Activated CD8-positive, alpha-beta memory T cell treated with anti-CD3 and anti-CD28 coated beads, Interleukin-2, amount 50 U/mL, for 24 hours (primary cell): ENCODE data around the gene KLHDC4.
"Not testable (repeated sequence)": the region's sequence is repeated elsewhere in the genome, so short reads cannot be mapped to it uniquely, and the experiment has no call there.

Source experiments
- DNase-seq: peaks from one replicate; pipeline ENCODE4 v3.0.0-alpha.2; 2020; ENCODE audit errors: extremely low read depth

Gene KLHDC4

DNA sequence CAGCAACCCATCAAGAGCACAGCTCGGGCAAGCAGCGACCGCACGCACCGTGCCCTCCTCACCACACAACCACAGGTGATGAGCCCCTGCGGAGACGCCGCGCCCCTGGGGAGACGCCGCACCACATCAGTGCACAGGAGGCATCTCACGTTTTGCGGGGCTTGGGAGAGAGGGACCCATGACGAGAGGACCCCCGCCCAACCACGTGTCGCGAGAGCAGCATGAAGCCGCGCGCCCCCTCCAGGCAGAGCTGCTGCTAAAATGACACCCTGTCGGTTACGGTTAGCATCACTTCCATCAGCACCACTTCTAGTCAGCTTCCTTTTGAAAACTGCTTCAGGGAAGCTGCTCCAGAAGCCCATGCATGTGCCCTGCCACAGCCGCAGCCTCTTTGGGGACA, 45.3 kb downstream of the KLHDC4 start:
- DNase-seq: no peak

DNA sequence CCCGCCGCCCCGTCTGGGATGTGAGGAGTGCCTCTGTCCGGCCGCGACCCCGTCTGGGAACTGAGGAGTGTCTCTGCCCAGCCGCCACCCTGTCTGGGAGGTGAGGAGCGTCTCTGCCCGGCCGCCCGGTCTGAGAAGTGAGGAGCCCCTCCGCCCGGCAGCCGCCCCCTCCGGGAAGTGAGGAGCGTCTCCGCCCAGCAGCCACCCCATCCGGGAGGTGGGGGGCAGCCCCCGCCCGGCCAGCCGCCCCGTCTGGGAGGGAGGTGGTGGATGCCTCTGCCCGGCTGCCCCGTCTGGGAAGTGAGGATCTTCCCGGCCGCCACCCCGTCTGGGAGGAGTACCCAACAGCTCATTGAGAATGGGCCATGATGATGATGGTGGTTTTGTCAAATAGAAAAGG, 47.0 kb downstream of the KLHDC4 start:
- not testable (repeated sequence) for DNase-seq

DNA sequence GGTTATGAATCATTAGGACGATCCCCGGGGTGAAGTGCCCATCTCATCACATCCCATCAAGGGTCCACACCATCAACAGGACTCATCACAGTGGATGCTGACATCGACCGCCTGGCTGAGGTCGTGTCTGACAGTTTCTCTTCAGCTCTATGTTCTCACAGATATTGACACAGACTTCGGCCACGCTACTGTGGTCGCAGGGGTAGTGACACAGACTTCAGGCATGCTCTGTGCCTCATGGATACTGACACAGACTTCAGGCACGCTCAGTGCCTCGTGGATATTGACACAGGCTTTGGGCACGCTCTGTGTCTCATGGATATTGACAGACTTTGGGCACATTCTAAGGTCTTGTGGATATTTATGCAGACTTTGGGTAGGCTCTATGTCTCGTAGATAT, 50.1 kb downstream of the KLHDC4 start:
- DNase-seq: no peak

DNA sequence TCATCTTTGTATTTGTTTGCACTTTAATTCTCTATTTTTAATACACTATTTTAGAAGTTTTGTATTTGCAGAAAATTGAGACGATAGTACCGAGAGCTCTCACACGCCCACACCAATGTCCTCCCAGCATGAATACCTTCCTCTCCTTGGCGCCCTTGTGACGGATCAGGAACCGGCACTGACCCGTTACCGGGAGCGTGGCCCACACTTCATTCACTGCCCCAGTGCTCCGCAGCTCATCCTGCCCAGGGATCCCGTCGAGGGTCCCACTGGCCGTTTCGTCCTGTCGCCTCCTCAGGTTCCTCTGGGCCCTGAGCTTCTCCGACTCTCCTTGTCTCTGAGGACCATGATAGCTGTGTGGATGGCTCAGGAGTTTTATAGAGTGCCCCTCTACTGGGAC, 50.6 kb downstream of the KLHDC4 start:
- no peak for DNase-seq

DNA sequence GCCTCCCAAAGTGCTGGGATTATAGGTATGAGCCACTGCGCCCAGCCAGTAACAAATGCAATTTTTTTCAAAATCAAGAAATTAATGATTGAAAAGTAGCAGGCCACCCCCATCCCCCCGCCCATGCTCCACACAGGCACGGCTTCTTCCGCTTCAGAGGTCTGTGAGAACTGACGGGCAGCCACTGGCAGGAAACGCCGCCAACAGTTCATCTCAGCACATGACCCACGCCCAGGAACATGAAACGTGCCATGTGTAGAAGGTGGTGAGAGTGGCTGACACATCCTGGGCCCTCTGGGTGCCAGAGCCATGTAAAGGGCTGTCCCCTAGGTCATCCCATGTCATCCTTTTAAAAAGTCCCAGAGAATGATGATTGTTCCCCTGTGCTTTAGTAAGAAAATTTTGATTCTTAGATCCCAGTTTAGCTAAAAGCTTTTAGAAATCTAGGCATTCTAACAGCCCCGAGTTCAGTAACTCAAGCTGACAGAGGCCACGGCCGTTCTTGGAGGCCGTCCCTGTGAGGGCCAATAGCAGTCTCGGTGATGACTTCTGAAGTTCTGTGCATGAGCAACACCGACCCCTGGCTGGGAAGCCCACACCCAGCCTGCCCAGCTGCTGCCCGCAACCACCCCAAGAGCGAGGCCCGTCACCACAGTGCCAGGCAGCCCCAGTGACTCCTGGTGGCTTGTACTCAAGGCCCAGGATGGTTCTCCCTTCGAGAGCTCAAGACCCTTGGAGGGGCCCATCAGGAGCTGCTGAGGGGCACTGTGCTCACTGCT, 52.1 kb downstream of the KLHDC4 start:
- peak; percentile 32 for DNase-seq

DNA sequence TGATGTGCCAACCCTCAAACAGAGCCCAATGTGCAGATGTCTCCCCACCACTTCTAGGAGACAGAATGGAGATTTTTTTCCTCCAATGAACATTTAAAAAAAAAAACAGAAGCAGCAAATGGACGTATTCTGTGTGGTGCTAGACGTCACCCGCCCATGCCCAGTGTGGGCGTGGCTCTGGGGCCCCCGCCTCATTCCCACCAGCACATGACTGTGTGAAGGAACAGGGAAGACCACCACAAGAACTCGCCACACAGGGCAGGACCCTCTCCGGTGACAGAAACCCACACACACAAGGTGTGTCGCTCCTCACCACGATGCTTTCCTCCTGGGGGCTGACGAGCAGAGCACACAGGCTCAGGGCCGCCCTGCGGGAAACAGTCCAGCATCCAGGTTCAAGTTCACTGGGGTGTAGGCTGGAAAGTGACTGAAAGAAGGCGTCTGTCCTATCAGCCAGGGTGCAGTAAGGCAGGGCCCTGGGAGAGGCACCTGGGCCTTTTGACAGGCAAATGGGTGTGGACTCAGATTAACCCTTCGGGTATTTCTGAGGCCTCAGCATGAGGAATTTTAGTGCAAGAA, 53.5 kb downstream of the KLHDC4 start:
- DNase-seq: no peak

DNA sequence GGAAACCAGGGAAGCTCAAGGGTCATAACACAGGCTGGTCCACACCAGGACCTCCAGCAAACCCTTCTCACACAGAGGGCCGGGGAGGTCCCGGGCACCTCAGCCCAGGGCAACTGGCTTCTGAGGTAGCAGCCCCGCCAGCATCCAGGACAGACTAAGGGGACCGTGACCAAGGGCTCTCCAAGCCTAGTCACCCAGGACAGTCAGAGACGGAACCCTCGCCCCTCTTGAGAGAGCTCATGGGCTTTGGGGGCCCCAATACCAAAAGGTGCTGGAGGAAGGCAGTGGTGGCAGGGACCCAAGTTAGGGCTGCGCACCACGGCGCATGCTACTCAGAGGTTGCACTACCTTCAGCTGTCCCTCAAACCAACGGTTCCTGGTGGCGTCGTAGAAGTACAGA, 54.9 kb downstream of the KLHDC4 start:
- DNase-seq: no peak

DNA sequence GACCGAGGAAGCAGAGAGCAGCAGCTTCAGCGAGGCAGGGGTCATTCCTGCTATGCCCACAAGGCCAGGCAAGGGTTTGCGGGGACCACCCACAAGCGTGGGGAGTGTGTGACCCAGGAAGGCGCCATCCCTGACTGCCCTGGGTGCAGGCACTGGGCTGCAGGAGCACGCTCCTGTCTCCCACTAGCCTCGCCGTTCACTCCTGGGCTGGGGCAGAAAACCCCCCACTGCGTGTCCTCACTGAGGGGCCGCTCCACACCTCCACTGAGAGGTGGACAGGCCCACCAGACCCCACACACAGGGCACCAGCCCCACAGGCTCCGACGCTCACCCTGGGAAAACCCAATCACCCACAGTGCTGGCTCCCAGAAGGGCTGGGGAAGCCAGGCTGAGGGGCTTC, 56.1 kb downstream of the KLHDC4 start:
- DNase-seq: no peak

DNA sequence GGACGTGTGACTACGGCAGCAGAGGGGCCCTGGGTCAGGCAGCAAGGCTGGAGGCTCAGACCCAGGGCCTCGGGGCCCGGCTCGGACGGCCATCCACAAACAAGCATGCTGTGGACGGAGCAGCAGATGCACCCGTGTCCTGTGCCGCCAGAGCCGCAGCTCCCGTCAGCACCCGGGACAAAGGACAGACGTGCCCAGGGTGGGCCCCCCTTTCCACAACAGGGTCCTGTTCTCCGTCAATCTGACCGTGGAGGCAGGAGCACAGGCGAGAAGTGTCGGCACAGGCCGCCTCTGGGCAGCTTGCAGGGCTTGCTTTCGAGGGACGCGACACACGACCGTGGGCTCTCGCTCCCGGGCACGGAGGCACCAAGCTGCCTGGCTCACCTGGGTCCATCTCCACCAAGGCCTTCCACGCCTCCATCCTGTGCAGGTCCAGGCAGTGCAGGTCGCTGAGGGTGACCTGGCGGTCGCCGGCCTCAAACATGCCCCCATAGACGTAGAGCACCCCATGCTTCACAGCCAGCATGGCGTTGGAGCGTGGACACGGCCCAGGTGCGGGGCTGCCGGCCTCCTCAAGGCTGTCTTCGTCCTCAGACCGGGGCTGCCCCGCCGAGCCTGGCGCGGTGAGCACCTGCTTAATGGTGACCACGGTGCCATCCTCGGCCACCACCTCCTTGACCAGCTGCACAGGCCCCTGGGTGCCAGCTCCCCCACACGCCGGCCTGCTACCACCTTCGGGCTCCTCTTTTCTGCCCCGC, 56.7 kb downstream of the KLHDC4 start:
- DNase-seq: no peak

DNA sequence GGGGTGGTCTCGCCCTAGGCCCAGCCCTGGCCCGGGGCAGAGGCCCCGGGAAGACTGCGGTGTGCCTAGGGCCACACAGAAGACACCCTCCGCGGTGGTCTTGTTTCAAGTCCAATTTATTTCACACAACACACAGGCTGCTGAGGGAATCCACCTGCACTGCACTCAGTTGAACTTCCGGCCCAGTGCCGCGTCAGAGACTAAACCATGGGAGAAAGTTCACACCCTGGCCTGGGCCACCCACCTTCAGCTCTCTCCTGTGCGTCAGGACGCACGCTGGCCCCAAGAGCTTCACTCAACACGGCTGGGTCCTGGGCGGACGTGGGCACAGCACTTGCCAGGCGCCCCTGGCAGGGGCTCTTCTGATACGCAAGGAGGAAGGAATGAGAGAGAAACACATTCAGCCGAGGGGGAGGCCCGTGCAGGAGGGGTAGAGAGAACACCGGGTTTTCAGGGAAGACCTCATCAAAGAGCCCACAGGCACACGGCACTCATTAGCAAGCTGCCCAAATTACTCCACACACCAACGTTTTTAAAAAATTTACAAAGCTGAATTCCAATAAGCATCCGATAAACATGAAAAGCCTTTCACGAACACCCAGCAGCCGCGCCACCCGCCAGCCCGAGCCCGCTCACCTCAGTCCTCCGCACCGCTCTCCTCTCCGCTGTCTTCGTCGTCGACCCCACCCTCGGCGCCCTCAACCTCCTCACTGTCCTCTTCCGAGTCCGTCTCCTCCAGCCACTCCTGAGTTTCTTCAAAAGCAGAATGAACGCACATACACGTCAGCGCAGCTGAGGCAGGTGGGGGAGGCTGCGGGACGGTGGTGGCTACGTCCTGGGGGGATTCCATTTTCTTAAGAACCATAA, 57.8 kb downstream of the KLHDC4 start:
- DNase-seq: no peak

DNA sequence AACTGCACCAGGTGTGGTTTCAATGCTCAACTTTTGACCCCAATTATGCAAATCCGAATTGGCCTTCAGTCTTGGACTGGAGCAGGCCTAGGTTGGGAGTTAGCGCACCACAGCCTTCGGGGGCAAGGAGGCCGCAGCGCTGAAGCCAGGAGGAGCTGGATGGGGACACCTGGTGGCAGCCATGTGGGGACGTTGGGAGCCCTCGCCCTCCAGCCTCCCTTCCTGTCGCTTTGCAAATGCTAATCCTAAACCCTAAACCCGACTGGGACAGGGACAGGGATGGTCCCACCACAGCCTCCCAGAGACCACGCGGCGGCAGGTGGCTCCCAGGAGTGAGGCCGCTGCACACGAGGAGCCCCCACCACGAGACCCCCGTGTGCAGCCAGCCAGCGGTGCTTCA, 58.7 kb downstream of the KLHDC4 start:
- DNase-seq: no peak

DNA sequence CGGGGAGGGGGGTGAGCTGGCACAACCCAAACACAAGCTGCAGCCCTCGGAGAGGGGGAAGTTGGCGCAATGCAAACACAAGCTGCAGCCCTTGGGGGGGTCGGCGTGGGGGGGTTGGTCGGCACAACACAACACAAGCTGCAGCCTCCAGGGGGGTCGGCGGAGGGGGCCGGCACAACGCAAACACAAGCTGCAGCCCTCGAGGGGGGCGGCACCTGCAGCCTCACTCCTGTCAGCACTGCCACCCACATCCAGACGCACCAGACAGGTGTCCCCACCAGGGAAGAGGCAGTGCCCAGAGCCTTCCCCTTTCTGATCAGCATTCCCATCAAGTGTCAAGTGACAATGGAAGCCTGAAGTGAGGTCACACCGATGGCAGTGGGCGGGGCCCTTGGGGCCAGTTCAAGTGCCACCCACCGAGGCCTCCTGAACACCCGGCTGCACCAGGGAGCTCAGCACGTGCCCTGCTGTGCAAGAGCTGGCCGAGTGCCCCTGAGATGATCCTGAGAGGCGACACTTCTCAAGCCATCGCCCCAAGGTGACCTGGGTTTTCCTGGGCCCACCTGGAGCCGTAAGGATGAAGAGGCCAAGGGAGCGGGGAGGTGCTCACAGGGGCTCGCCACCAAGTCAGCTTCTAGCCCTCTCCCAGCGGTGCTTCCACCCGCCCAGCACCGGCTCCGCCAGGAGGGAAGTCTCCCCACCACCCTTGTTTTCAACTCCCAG, 59.3 kb downstream of the KLHDC4 start:
- no peak for DNase-seq

DNA sequence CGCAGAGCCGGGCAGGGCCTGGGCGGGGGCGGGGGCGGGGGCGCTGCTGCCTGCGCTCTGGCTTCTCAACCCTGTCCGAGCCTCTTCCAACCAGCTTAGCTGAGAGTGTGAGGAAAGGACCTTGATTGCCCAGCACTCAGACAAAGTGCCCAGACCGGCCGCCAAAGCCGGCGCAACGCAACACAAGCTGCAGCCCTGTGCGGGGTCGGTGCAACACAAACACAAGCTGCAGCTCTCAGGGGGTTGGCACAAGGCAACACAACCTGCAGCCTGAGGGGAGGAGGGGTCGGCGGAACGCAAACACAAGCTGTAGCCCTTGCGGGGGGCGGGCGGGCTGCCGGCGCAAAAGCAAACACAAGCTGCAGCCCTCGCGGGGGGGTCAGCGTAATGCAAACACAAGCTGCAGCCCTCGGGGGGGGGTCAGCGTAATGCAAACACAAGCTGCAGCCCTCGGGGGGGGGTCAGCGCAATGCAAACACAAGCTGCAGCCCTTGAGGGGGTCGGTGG, 60.0 kb downstream of the KLHDC4 start:
- DNase-seq: no peak

DNA sequence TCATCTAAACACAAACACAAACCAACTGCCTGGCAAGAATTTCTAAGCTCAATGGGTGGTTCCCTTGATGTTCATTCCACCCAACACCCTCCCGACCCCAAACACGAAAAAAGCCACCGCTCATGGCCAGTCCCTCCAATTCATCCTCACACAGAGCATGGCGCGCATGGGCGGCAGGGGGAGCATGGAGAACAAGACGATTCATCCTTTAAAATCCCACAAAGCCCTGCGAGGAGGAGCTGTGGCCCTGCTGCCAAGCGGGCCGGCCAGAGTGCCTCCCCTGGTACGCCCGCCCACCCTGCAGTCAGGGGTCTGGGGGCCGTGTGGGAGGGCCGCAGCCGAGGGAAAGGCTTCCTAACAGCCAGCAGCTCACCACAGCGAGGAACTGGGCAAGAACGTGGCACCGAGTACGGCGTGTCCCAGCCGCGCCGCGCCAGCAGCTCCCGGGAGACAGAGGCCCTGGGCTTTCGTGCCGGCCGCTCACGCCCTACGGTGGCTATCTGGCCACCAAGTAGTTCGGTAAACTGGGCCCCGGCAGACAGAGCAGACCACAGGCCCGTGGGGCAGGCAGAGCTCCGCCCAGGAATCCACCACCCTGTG, 60.9 kb downstream of the KLHDC4 start:
- no peak for DNase-seq

DNA sequence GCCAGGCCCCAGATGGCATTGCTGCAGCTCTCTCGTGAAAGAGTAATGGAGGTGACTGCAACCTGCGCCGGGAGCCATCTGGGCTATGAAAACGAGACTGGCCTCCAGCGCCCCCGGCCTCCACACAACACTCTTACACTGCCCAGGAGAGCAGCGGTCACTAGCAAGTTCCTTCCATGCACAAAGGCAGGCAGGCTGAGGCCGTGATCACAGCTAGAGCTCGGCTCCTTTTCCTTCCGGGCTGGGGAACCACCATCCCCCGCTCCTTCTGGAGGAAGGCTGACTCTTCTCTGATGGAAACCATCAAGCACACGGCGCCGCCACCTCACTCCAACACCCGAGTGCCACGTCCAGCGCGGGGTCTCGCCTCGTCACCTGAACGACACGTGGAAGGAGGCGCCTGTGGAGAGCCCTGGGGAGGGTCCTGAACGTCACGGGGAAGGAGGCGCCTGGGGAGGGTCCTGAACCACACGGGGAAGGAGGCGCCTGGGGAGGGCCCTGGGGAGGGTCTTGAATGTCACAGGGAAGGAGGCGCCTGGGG, 61.9 kb downstream of the KLHDC4 start:
- DNase-seq: no peak

DNA sequence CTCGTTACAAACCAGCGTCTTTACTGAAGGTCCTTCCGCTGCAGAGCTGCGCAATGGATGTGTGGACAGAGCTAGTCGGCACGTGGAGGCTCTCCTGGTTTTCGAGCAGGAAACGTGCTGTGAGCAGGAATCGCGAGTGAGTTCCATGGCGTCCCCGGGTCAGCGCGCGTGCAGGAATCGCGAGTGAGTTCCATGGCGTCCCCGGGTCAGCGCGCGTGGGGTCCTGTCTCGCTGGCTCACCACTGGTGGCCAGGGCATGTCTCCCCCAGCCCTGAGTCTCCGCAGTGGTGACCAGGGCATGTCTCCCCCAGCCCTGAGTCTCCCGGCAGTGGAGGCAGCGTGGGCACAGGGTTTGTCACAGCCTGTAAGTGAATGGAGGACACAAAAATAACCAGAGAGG, 62.7 kb downstream of the KLHDC4 start:
- DNase-seq: no peak

DNA sequence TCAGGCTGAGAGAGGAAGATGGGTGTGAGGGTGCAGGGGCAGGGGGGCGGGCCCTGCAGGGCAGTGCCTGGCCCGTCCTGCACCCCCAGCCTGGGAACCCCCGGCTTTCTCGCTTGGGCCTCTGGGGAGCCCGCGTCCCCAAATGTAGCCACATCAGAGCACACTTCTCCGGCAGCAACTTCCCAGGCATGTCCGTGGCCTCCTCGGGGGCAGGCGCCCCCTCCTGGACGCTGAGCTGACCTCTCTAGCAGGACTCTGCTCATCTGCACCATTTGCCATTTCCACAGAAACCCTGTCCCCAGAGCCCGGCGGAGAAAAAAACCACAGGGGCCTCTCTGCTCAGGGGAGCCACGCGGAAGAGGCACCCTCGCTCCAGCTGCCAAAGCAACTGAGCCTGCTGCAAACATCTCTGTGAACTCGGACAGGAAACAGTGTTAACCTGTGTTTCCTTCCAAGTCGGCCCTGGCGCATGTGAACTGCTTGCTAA, 63.4 kb downstream of the KLHDC4 start:
- DNase-seq: no peak

DNA sequence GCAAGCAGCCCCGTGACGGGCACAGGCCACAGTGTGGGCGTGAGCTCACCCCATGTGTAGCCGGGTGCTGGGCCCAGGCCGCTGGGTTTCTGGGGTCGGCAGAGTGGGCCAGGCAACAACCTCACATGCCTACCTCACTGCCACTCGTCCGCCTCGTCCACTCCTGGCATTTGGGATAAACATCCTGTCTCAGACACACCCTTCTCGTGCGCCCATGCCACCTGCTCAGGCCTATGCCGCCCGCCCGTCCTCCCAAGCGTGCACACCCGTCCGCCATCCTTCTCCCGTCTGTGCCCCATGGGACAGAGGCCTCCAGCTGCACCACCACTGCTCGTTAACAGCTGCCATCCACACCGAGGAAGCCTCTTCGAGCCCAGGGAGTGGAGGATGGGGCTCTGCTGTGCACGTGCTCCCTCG, 64.3 kb downstream of the KLHDC4 start:
- no peak for DNase-seq

DNA sequence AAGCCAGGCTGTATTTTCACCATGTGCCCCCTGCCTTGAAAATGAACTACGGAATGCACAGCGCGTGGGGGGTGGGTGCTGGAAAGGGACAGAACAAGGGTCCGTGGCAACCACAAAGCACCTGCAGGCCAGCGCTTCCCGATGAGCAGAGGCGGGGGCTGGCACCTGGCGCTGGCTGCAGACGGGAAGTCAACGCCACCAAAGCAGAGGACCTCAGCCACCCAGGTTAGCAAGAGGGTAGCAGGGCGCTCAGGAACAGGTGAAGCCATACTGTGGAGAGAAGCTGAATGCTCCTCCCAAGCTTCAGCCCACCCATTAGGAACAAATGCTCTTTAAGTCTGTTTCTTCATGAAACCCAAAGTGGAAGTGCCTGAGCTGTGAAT, 64.7 kb downstream of the KLHDC4 start:
- DNase-seq: no peak

DNA sequence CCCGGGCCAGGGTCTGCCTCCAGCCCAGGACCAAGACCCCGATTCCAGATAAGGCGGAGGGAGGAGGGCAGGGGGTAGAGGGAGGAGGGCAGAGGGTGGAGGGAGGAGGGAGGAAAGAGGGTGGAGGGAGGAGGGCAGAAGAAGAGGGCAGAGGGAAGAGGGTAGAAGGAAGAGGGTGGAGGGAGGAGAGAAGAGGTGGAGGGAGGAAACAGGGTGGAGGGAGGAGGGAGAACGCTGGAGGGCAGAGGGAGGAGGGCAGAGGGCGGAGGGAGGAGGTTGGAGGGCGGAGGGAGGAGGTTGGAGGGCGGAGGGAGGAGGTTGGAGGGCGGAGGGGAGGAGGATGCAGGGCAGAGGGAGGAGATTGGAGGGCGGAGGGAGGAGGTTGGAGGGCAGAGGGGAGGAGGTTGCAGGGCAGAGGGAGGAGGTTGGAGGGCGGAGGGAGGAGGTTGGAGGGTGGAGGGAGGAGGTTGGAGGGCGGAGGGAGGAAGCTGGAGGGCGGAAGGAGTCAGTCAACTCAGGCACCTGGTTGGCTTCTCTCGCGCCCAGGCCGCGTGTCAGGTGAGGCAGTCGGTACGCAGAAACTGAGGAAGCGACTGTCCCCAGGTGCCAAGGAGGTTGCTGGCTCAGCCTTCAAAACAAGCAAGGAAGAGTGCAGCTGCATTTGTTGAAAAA, 65.2 kb downstream of the KLHDC4 start:
- no peak for DNase-seq
